Stimulated activated CD4-positive, alpha-beta T cell treated with anti-CD3 and anti-CD28 coated beads, Interleukin-1b, Interleukin-23, amount 100 ng/mL, for 48 hours (primary cell): ENCODE results near the gene SEMA3C.

Experiments used
- DNase-seq: peaks from one replicate; pipeline ENCODE4 v3.0.0-alpha.2; 2020

Gene SEMA3C

GRCh38 chr7:80773787-80774508 lies 144.9 kb downstream of the SEMA3C start:
- DNase-seq, result no peak

GRCh38 chr7:80772347-80772993 lies 146.4 kb downstream of the SEMA3C start:
- no peak for DNase-seq

- DNase-seq, result no peak
Measured at GRCh38 chr7:80771523-80771922, 147.3 kb downstream of the SEMA3C start.

- DNase-seq, result no peak
Measured at GRCh38 chr7:80770675-80771081, 148.2 kb downstream of the SEMA3C start.

GRCh38 chr7:80770061-80770460 lies 148.8 kb downstream of the SEMA3C start:
- DNase-seq, result no peak

- no peak for DNase-seq
Measured at GRCh38 chr7:80768756-80769155, 150.1 kb downstream of the SEMA3C start.

- DNase-seq, result no peak
Measured at GRCh38 chr7:80767654-80768053, 151.2 kb downstream of the SEMA3C start.

GRCh38 chr7:80766724-80767123 lies 152.1 kb downstream of the SEMA3C start:
- no peak for DNase-seq

- no peak for DNase-seq
Measured at GRCh38 chr7:80764132-80764531, 154.7 kb downstream of the SEMA3C start.

GRCh38 chr7:80763704-80764103 lies 155.1 kb downstream of the SEMA3C start:
- no peak for DNase-seq

- DNase-seq, result no peak
Measured at GRCh38 chr7:80763289-80763688, 155.6 kb downstream of the SEMA3C start.

GRCh38 chr7:80760292-80760691 lies 158.6 kb downstream of the SEMA3C start:
- no peak for DNase-seq

GRCh38 chr7:80752954-80753690 lies 165.7 kb downstream of the SEMA3C start:
- no peak for DNase-seq

- DNase-seq, result no peak
Measured at GRCh38 chr7:80749270-80749669, 169.6 kb downstream of the SEMA3C start.

GRCh38 chr7:80748363-80749042 lies 170.3 kb downstream of the SEMA3C start:
- no peak for DNase-seq

- no peak for DNase-seq
Measured at GRCh38 chr7:80740778-80741545, 177.9 kb downstream of the SEMA3C start.

- no peak for DNase-seq
Measured at GRCh38 chr7:80736371-80737125, 182.3 kb downstream of the SEMA3C start.

GRCh38 chr7:80735330-80735729 lies 183.5 kb downstream of the SEMA3C start:
- no peak for DNase-seq

- DNase-seq, result no peak
Measured at GRCh38 chr7:80734011-80734410, 184.8 kb downstream of the SEMA3C start.

- no peak for DNase-seq
Measured at GRCh38 chr7:80733333-80733915, 185.4 kb downstream of the SEMA3C start.

- no peak for DNase-seq
Measured at GRCh38 chr7:80732630-80733029, 186.2 kb downstream of the SEMA3C start.
